OCI-LY7 (cell line): ENCODE data around the gene AFG1L. TPM values are rescaled to one million over a fixed set of nuclear protein-coding genes. Genes with fewer than 3 reads are reported as not detected.

Experiments used
- BruUV-seq: library from RNA; stranded (reverse); fragments of 400-500 nt; replicated peaks from 2 replicates; lab custom pipeline; 2021; lab: Mats Ljungman, UMichigan
- CTCF ChIA-PET: fragments of 300-600 bp; sonication (Branson Sonifier 250); formaldehyde crosslinking; loops from one replicate; lab custom pipeline; 2022; ENCODE audit warnings: antibody characterized with exemption; ENCODE audit not compliant: unreplicated experiment; lab: Charles Lee
- POLR2A ChIA-PET: fragments of 300-600 bp; sonication (Branson Sonifier 250); formaldehyde crosslinking; loops from one replicate; lab custom pipeline; 2022; ENCODE audit warnings: antibody characterized with exemption; lab: Charles Lee
- DNase-seq: peaks from one replicate; pipeline ENCODE4 v3.0.0-alpha.2; 2015; ENCODE audit warnings: low spot score
- H2AFZ ChIP-seq: fragments of 200-600 bp; sonication (generic), shearing (Covaris generic); 2 replicates; pipeline ENCODE4 v1.6.1; 2014; ENCODE audit warnings: mild to moderate bottlenecking, antibody characterized with exemption, low read length, moderate library complexity
- H3K27ac ChIP-seq: fragments of 200-600 bp; sonication (generic); 2 replicates; pipeline ENCODE4 v1.5.1; 2014; ENCODE audit warnings: mixed run types, low read depth, mild to moderate bottlenecking, moderate library complexity, low read length, inconsistent platforms; ENCODE audit not compliant: poor library complexity, severe bottlenecking
- H3K36me3 ChIP-seq: fragments of 200-600 bp; sonication (generic); 2 replicates; pipeline ENCODE4 v1.6.1; 2014; ENCODE audit warnings: mild to moderate bottlenecking, antibody characterized with exemption, low read length, moderate library complexity, mixed read lengths; ENCODE audit not compliant: insufficient read depth
- H3K4me1 ChIP-seq: fragments of 200-600 bp; sonication (generic); 2 replicates; pipeline ENCODE4 v1.5.1; 2014; ENCODE audit warnings: mild to moderate bottlenecking, low read length; ENCODE audit not compliant: insufficient read depth, poor library complexity, severe bottlenecking
- H3K4me2 ChIP-seq: fragments of 200-600 bp; sonication (generic); 2 replicates; pipeline ENCODE4 v1.6.1; 2014; ENCODE audit warnings: mild to moderate bottlenecking, low read length
- H3K4me3 ChIP-seq: fragments of 200-600 bp; sonication (generic); 2 replicates; pipeline ENCODE4 v1.5.1; 2014; ENCODE audit warnings: mild to moderate bottlenecking, low read depth, low read length; ENCODE audit not compliant: poor library complexity, severe bottlenecking
- H3K79me2 ChIP-seq: fragments of 200-600 bp; sonication (generic); 2 replicates; pipeline ENCODE4 v1.6.1; 2016; ENCODE audit warnings: low read depth, mild to moderate bottlenecking, low read length, moderate library complexity, mixed read lengths; ENCODE audit not compliant: insufficient read depth
- H3K9me2 ChIP-seq: fragments of 200-600 bp; sonication (generic); 2 replicates; pipeline ENCODE4 v1.6.1; 2016; ENCODE audit warnings: mild to moderate bottlenecking, low read length, mixed read lengths; ENCODE audit not compliant: insufficient read depth
- H3K9me3 ChIP-seq: fragments of 200-600 bp; sonication (generic); 2 replicates; pipeline ENCODE4 v1.6.1; 2014; ENCODE audit warnings: mild to moderate bottlenecking, mixed run types, low read length, mixed read lengths
- H4K20me1 ChIP-seq: fragments of 200-600 bp; sonication (generic); 2 replicates; pipeline ENCODE4 v1.6.1; 2014; ENCODE audit warnings: mild to moderate bottlenecking, antibody characterized with exemption, low read length, moderate library complexity, mixed read lengths; ENCODE audit not compliant: insufficient read depth
- EZH2phosphoT487 ChIP-seq: fragments of 200-600 bp; sonication (generic); IDR thresholded peaks from 2 replicates; pipeline ENCODE4 v1.6.1; 2018; ENCODE audit warnings: low read depth, borderline replicate concordance, mild to moderate bottlenecking, mixed run types, antibody characterized with exemption, low read length, moderate library complexity, mixed read lengths
- intact Hi-C: fragments of 100-400 bp; cut with micrococcal nuclease; formaldehyde crosslinking; loops from one replicate; pipeline ENCODE4 v1.10.0; 2022; ENCODE audit not compliant: unreplicated experiment
- total RNA-seq, 2 experiments: library from RNA; depleted of rRNA in 1 of 2; stranded (reverse); fragments of >200 nt in 1 of 2; shearing (Covaris generic) in 1 of 2; gene quantifications; 2 replicates each; pipeline ENCODE4 v1.2.3, GENCODE V29; 2014 to 2022
- TF ChIP-seq, protein P1 (sequence below): fragments of 200-600 bp; sonication (generic); conservative IDR thresholded peaks from 2 replicates; pipeline ENCODE4 v1.5.1; 2014; ENCODE audit warnings: mild to moderate bottlenecking, antibody characterized with exemption, low read length, moderate library complexity, mixed read lengths

The AFG1L gene
- total RNA-seq, 2 experiments from 2014 or later: 8.9 to 9.0 TPM

DNA sequence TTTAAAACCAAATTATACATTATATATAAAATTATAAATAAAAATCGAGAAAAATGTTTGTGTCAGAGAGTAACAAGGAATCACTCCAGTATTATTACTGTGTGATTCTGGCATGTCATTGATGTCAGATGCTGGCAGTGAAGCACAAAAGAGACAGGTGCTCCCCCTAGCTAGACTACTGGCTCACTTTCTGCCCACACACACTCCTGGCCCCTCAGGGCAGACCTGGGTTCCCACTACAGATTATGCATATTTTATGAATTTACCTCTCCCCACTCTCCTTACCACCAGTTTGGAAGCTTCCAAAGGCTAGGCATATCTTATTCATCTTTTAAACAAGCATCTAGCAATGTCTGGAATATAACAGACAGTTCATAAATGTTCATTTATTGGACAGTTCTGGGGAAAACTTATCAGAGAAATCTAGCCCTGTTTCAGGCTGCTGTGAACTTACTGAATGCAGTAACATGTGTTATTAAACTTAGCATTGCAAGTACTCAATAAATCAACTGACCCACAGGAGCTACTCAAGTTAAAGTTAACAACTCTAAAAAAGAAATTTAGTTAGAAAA is 46.8 kb upstream of the AFG1L start:
- CTCF ChIA-PET: interaction anchor here (0.6 kb wide), 1 partner anchor 244 kb away, joined by 3 read pairs; no protein-coding TSS in a partner anchor
- POLR2A ChIA-PET: interaction anchor here (0.6 to 0.7 kb wide), 2 partner anchors 10 to 19 kb away, joined by 3 read pairs; no protein-coding TSS in a partner anchor

DNA sequence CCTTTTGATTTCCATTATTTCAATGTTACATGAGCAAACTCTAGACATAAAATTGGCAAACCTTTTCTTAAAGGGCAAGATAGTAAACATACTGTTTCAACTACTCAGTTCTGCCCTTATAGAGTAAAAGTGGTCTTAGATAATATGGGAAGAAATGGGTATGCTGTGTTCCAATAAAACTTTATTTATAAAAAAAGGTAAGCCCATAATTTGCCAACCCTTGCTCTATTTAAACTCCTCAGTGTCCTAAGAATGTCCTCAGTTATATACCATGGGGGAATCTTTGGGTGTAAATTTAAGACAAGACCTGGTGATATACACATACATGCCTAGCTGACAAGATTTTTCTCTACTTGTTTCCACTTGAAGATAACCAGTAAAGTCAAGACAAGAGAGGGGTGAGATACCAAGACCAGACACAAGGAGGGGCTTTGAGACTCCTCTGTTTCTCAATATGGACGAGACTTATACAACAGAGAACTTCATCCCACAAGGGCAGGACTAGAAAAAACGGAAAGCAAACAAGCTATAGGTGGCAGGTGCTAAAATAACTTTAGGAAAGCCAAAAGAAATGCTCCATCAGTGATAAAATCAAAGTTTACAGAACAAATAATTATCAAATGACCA is 44.5 kb upstream of the AFG1L start:
- POLR2A ChIA-PET: interaction anchor here (0.6 kb wide), 1 partner anchor 271 kb away, joined by 4 read pairs; no protein-coding TSS in a partner anchor
- TF ChIP-seq EZH2phosphoT487: no peak
- TF ChIP-seq, protein P1, sequence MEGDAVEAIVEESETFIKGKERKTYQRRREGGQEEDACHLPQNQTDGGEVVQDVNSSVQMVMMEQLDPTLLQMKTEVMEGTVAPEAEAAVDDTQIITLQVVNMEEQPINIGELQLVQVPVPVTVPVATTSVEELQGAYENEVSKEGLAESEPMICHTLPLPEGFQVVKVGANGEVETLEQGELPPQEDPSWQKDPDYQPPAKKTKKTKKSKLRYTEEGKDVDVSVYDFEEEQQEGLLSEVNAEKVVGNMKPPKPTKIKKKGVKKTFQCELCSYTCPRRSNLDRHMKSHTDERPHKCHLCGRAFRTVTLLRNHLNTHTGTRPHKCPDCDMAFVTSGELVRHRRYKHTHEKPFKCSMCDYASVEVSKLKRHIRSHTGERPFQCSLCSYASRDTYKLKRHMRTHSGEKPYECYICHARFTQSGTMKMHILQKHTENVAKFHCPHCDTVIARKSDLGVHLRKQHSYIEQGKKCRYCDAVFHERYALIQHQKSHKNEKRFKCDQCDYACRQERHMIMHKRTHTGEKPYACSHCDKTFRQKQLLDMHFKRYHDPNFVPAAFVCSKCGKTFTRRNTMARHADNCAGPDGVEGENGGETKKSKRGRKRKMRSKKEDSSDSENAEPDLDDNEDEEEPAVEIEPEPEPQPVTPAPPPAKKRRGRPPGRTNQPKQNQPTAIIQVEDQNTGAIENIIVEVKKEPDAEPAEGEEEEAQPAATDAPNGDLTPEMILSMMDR: peak; percentile 81
- intact Hi-C loops: loop anchor here (1.0 to 5.0 kb wide), 2 partner anchors 112 to 242 kb away; no protein-coding TSS in a partner anchor
- Histone ChIP-seq H3K36me3 (peaks cover 55% of the 10 kb centered on the region), H2AFZ (no peak overlapping the region), H3K9me3 (no peaks in the 10 kb centered on the region), H4K20me1 (peaks cover 21% of the 10 kb centered on the region), H3K4me2 (no peak overlapping the region), H3K4me1 (peaks cover 13% of the 10 kb centered on the region), H3K9me2 (no peaks in the 10 kb centered on the region), H3K79me2 (peaks cover 91% of the 10 kb centered on the region), H3K27ac (no peak overlapping the region), H3K4me3 (no peak overlapping the region)
- DNase-seq: peak; percentile 64
- CTCF ChIA-PET: no interaction called here
- BruUV-seq: TSS peak; percentile 1

More for the DNA sequence above, 46.8 kb upstream of the AFG1L start:
- H4K20me1 ChIP-seq: 0 out of 2 replicates have a peak, but pooled peaks cover 11% of the 10 kb centered on the region
- no peak overlapping the region for H3K4me2 ChIP-seq
- H3K4me3 ChIP-seq: no peak overlapping the region
- no peak overlapping the region for H2AFZ ChIP-seq
- no peaks in the 10 kb centered on the region for H3K9me2 ChIP-seq
- peaks cover 13% of the 10 kb centered on the region for H3K4me1 ChIP-seq
- peaks cover 56% of the 10 kb centered on the region for H3K36me3 ChIP-seq
- H3K9me3 ChIP-seq: no peaks in the 10 kb centered on the region
- no peak overlapping the region for H3K27ac ChIP-seq
- no TSS peak for BruUV-seq
- TF ChIP-seq EZH2phosphoT487: no peak
- TF ChIP-seq, protein P1: peak; percentile 27; the same call in 1 of the 2 replicates
- DNase-seq: no peak
- intact Hi-C loops: no loop called here
- peaks cover 77% of the 10 kb centered on the region for H3K79me2 ChIP-seq
